ENCODE data around the gene NANP.

NANP gene

DNA sequence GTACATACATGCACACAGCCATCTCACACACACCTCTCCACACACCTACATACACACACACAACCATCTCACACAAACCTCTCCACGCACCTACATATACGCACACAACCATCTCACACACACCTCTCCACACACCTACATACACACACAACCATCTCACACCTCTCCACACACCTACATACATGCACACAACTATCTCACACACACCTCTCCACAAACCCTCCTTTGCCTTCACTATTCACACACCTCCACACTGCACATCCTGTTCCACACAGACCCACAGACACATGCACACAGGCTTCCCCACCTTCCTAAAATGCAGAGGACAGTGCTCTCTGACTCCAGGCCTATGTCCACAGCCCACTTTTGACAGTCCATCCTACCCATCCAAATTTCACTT is 22.2 kb downstream of the NANP start:
- TF ChIP-seq, protein P1, sequence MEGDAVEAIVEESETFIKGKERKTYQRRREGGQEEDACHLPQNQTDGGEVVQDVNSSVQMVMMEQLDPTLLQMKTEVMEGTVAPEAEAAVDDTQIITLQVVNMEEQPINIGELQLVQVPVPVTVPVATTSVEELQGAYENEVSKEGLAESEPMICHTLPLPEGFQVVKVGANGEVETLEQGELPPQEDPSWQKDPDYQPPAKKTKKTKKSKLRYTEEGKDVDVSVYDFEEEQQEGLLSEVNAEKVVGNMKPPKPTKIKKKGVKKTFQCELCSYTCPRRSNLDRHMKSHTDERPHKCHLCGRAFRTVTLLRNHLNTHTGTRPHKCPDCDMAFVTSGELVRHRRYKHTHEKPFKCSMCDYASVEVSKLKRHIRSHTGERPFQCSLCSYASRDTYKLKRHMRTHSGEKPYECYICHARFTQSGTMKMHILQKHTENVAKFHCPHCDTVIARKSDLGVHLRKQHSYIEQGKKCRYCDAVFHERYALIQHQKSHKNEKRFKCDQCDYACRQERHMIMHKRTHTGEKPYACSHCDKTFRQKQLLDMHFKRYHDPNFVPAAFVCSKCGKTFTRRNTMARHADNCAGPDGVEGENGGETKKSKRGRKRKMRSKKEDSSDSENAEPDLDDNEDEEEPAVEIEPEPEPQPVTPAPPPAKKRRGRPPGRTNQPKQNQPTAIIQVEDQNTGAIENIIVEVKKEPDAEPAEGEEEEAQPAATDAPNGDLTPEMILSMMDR (IDR thresholded peaks at IDR 0.05) = no peak

DNA sequence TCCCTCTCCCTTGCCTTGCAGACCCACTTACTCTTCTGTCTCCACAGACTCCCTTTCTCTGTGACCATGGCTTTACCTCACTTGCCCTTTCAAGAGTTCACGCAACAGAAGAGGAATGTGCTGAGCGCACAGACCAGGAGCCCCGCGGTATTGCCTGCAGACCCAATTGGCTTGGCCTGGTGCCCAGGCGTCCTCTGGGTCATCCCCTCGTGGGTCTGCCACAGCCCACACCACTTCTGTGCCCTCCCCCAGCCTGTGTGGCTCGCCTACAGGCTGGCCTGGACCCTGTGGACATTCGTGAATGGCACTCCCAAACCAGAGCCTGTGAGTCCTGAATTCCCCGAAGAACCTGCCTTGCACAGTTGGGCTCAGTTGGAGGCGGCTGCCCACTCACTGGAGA is 23.2 kb downstream of the NANP start:
- TF ChIP-seq, protein P1 (IDR thresholded peaks at IDR 0.05) = no peak

DNA sequence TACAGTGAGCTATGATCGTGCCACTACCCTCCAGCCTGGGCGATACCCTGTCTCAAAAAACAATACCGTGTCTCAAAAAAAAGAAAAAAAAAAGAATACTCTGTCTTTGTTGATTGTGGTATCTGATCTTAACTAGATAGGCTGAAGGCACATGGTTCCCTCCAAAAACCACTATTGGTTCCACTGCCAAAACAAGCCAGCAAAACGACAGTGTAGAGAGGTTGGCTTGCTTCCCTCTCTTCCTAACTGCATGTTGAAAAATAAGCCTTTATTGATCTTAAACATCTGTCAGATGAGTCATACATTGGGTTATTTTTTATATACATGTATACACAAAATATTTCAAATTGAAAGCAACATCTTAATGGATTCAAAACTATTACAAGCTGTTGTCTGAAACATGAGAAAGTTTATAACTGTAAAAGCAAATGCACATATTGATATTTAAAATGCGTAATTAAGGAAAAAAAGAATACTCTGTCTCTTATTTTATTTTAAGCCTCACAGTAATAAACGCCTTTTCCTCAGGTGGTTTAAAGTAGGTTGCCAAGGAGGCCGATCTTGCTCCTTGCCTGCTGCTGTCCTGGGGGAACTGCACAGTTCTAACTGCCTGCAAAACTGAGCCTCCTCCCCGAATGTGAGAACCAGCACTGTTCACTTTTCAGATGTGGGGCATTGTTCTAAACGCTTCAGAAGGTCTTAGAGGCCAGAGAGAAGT is 31.5 kb downstream of the NANP start:
- TF ChIP-seq, protein P1 (IDR thresholded peaks at IDR 0.05) = no peak

DNA sequence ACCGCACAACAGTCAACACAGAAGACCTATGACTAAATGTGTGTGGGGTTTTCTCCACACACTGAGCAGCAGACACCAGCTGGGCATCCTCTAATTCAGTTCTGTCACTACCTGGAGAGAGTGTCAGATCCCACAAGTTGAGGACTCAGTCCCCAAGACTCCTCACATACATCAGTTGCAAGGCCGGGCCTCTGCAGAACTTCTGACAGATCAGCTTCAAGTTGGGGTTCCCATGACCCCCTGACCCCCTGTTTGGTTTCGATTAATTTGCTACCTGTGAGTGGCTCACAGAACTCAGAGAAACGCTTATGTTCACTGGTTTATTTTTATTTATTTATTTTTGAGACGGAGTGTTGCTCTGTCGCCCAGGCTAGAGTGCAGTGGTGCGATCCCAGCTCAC is 35.3 kb downstream of the NANP start:
- TF ChIP-seq, protein P1 (IDR thresholded peaks at IDR 0.05) = no peak

DNA sequence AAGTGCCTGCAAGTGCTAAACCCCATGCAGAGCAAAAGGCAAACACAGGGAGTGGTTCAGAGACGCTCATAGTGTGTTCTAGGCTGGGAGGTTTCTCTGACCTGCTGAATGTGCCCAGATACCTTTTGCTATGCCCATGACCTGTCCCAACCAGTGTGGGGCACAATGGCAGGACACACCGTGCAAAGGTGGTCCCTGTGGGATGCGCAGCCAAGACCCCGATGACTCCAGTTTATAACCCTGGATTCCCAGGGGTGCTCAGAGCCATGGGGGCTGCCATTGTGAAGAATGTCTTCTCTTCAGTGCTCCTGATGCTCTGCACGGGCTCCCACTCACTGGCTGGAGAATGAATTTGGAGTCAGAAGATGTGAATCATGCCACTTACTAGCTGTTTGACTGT is 36.3 kb downstream of the NANP start:
- TF ChIP-seq, protein P1 (IDR thresholded peaks at IDR 0.05) = no peak

DNA sequence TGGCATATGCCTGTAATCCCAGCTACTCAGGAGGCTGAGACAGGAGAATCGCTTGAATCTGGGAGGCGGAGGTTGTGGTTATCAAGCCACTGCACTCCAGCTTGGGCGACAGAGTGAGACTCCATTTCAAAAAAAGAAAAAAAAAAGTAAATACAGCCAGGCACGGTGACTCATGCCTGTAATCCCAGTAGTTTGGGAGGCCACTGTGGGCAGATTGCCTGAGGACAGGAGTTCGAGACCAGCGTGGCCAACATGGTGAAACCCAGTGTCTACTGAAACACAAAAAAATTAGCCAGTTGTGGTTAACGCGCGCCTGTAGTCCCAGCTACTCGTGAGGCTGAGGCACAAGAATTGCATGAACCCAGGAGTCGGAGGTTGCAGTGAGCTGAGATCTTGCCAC is 36.9 kb downstream of the NANP start:
- TF ChIP-seq, protein P1 (IDR thresholded peaks at IDR 0.05) = no peak

DNA sequence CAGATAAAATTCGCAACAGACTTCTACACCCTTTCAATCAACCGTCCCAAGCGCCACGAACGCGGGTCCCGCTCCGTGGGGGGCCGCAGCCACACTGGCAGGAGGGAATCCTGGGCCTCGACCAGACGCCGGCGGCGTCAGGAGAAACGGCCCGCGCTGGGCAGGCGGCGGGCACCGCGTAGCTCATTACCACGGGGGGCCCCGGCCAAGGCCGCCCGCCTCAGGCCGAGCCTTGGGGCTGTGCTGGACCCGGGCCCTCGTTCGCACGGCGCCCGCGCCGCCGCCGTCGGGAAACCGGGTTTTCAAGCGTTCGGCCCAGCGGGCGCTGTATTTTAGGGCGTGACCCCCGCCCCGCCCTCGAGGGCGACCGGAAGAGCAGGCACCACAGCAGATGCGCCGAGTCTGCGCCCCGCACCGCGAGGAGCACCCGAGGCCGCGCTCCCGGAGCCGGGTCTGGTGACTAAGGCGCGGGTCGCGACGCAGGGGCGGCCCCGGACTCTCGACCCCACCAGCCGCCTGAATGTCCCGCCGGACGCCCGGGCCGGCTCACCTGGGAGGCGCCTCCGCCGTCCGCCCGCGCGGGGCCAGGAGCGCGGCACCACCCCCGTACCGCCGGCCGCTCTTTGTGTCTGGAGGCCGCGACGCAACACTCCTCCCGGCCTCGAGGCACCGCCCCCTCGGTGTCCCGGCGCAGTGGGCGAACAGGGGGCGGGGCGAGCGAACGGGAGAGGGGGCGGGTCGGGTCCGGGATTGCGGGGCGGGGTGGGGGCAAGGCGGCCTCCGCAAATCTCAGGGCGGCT is 38.7 kb downstream of the NANP start, which contains the start of gene NINL:
TSS of gene NINL (minus strand) at position 627 of the 800 bp plus-strand sequence. CDS start 58,944 bp downstream, outside the sequence.
- TF ChIP-seq, protein P1 (IDR thresholded peaks at IDR 0.05) = no peak
